Measurements from ENCODE around the gene MYADML2.

DNA sequence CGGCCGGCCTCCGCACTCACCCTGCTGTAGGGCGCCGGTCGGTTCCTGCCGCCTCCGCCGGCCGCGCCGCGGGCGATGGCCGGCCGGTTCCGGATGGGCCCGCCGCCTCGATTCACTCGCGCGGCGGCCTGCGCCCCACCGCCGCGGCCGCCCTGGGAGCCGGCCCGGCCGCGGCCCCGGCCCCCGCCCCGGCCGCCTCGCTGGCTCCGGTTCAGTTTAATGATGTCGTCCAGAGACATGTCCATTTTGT, 55.8 kb downstream of the MYADML2 start:
- TF ChIP-seq EZH2 (IDR thresholded peaks at IDR 0.05; ENCODE audit: low read length, unreplicated experiment), result no peak
- TF ChIP-seq EZH2phosphoT487 (IDR thresholded peaks at IDR 0.05; ENCODE audit: borderline replicate concordance, low read length), result no peak
- TF ChIP-seq, protein P1, sequence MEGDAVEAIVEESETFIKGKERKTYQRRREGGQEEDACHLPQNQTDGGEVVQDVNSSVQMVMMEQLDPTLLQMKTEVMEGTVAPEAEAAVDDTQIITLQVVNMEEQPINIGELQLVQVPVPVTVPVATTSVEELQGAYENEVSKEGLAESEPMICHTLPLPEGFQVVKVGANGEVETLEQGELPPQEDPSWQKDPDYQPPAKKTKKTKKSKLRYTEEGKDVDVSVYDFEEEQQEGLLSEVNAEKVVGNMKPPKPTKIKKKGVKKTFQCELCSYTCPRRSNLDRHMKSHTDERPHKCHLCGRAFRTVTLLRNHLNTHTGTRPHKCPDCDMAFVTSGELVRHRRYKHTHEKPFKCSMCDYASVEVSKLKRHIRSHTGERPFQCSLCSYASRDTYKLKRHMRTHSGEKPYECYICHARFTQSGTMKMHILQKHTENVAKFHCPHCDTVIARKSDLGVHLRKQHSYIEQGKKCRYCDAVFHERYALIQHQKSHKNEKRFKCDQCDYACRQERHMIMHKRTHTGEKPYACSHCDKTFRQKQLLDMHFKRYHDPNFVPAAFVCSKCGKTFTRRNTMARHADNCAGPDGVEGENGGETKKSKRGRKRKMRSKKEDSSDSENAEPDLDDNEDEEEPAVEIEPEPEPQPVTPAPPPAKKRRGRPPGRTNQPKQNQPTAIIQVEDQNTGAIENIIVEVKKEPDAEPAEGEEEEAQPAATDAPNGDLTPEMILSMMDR (conservative IDR thresholded peaks at IDR 0.05; ENCODE audit: low read depth, low read length), result no peak
